Loucy (cell line): ENCODE measurements around the gene MCM9.

Experiments used
- H2AFZ ChIP-seq: fragments of 200-600 bp; sonication (generic); 2 replicates; pipeline ENCODE4 v1.6.0; 2016; ENCODE audit warnings: antibody characterized with exemption, mild to moderate bottlenecking, low read length, moderate library complexity
- H3F3A ChIP-seq: fragments of 200-600 bp; 2 replicates; pipeline ENCODE4 v1.6.0; 2016; ENCODE audit warnings: antibody characterized with exemption, low read depth, mild to moderate bottlenecking
- H3K27me3 ChIP-seq: fragments of 200-600 bp; sonication (generic); 2 replicates; pipeline ENCODE4 v1.6.1; 2014; ENCODE audit warnings: low read length, mild to moderate bottlenecking; ENCODE audit not compliant: insufficient read depth, poor library complexity, severe bottlenecking
- H3K36me3 ChIP-seq: fragments of 200-600 bp; sonication (generic); 2 replicates; pipeline ENCODE4 v1.6.1; 2016; ENCODE audit warnings: low read length; ENCODE audit not compliant: insufficient read depth
- H3K4me1 ChIP-seq: fragments of 200-600 bp; sonication (generic); 2 replicates; pipeline ENCODE4 v1.5.1; 2014; ENCODE audit warnings: low read length, mild to moderate bottlenecking; ENCODE audit not compliant: insufficient read depth, poor library complexity, severe bottlenecking
- H3K4me2 ChIP-seq: fragments of 200-600 bp; sonication (generic); 2 replicates; pipeline ENCODE4 v1.6.0; 2014; ENCODE audit warnings: antibody characterized with exemption, low read length, low read depth, mild to moderate bottlenecking; ENCODE audit not compliant: poor library complexity, severe bottlenecking
- H3K4me3 ChIP-seq: fragments of 200-600 bp; sonication (generic); 2 replicates; pipeline ENCODE4 v1.5.1; 2014; ENCODE audit warnings: low read length, mild to moderate bottlenecking, mixed read lengths; ENCODE audit not compliant: poor library complexity, severe bottlenecking
- H3K79me2 ChIP-seq: fragments of 200-600 bp; sonication (generic); 2 replicates; pipeline ENCODE4 v1.6.1; 2014; ENCODE audit warnings: low read length; ENCODE audit not compliant: insufficient read depth
- H3K9ac ChIP-seq: fragments of 200-600 bp; sonication (generic); 2 replicates; pipeline ENCODE4 v1.6.0; 2014; ENCODE audit warnings: mild to moderate bottlenecking, low read depth, low read length, moderate library complexity; ENCODE audit not compliant: poor library complexity, severe bottlenecking
- H3K9me2 ChIP-seq: fragments of 200-600 bp; sonication (generic); replicated peaks from 2 replicates; pipeline ENCODE4 v1.6.1; 2016; ENCODE audit warnings: low read depth, low read length, mixed read lengths
- H3K9me3 ChIP-seq: fragments of 200-600 bp; sonication (generic); 2 replicates; pipeline ENCODE4 v1.6.1; 2014; ENCODE audit warnings: mild to moderate bottlenecking, antibody characterized with exemption, low read length, low read depth; ENCODE audit not compliant: insufficient read depth
- H4K20me1 ChIP-seq: fragments of 200-600 bp; sonication (generic); 2 replicates; pipeline ENCODE4 v1.6.0; 2014; ENCODE audit warnings: antibody characterized with exemption, low read length, mild to moderate bottlenecking; ENCODE audit not compliant: insufficient read depth, poor library complexity, severe bottlenecking
- EZH2phosphoT487 ChIP-seq: fragments of 200-600 bp; IDR thresholded peaks from 2 replicates; pipeline ENCODE4 v1.6.1; 2018; ENCODE audit warnings: antibody characterized with exemption, mild to moderate bottlenecking, moderate library complexity, borderline replicate concordance
- TF ChIP-seq, protein P1 (sequence below): fragments of 200-600 bp; sonication (generic); conservative IDR thresholded peaks from 2 replicates; pipeline ENCODE4 v1.5.1; 2014; ENCODE audit warnings: mild to moderate bottlenecking, antibody characterized with exemption, low read length

Gene MCM9

DNA sequence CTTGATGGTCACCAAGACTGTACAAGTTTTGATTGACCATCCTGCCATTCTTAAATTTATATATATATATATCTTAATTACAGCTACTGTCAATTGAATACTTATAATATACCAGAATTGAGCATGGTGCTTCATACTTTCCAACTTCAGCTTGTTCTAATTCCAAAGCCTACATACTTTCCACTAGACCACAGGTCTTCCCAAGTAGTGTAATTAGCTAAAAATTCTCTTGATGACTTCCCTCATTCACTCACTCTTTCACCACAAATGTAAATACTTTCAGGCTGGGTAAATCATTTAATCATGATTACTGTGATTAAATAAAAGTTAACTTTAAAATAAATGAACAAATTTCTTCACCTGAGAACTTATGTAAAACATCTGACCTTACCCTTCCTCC lies 37.6 kb downstream of the MCM9 start:
- Histone ChIP-seq H3K36me3 (peaks cover 15% of the 10 kb centered on the region; the same call in 1 of the 2 replicates), H3K9ac (peak overlapping the region; percentile 98), H2AFZ (no peak overlapping the region), H4K20me1 (peaks cover 71% of the 10 kb centered on the region), H3K27me3 (peaks cover 6% of the 10 kb centered on the region), H3K4me3 (peak overlapping the region; percentile 99), H3K4me2 (peak overlapping the region; percentile 88), H3K9me2 (no peaks in the 10 kb centered on the region), H3K4me1 (peaks cover 64% of the 10 kb centered on the region), H3F3A (peaks cover 13% of the 10 kb centered on the region; the same call in 1 of the 2 replicates), H3K79me2 (peaks cover 88% of the 10 kb centered on the region), H3K9me3 (no peaks in the 10 kb centered on the region)
- TF ChIP-seq EZH2phosphoT487: no peak
- TF ChIP-seq, protein P1, sequence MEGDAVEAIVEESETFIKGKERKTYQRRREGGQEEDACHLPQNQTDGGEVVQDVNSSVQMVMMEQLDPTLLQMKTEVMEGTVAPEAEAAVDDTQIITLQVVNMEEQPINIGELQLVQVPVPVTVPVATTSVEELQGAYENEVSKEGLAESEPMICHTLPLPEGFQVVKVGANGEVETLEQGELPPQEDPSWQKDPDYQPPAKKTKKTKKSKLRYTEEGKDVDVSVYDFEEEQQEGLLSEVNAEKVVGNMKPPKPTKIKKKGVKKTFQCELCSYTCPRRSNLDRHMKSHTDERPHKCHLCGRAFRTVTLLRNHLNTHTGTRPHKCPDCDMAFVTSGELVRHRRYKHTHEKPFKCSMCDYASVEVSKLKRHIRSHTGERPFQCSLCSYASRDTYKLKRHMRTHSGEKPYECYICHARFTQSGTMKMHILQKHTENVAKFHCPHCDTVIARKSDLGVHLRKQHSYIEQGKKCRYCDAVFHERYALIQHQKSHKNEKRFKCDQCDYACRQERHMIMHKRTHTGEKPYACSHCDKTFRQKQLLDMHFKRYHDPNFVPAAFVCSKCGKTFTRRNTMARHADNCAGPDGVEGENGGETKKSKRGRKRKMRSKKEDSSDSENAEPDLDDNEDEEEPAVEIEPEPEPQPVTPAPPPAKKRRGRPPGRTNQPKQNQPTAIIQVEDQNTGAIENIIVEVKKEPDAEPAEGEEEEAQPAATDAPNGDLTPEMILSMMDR: no peak

- H3K4me3 ChIP-seq: peak overlapping the region; percentile 99
- peaks cover 88% of the 10 kb centered on the region for H3K79me2 ChIP-seq
- H3K27me3 ChIP-seq: peaks cover 6% of the 10 kb centered on the region
- no peaks in the 10 kb centered on the region for H3K9me2 ChIP-seq
- no peaks in the 10 kb centered on the region for H3K9me3 ChIP-seq
- peak overlapping the region; percentile 98 for H3K9ac ChIP-seq
- peaks cover 64% of the 10 kb centered on the region for H3K4me1 ChIP-seq
- peaks cover 62% of the 10 kb centered on the region for H4K20me1 ChIP-seq
- peaks cover 6% of the 10 kb centered on the region; the same call in 1 of the 2 replicates for H3K36me3 ChIP-seq
- peak overlapping the region; percentile 88 for H3K4me2 ChIP-seq
- peaks cover 13% of the 10 kb centered on the region; the same call in 1 of the 2 replicates for H3F3A ChIP-seq
- TF ChIP-seq, protein P1: peak; percentile 69
- TF ChIP-seq EZH2phosphoT487: no peak
- peak overlapping the region; percentile 68; the same call in 1 of the 2 replicates for H2AFZ ChIP-seq
Observed at GRCh38 chr6:118896339-118897136, 38.4 kb downstream of the MCM9 start.

- no peaks in the 10 kb centered on the region for H3K9me2 ChIP-seq
- peak overlapping the region; percentile 99 for H3K4me3 ChIP-seq
- H4K20me1 ChIP-seq: peaks cover 56% of the 10 kb centered on the region
- H3F3A ChIP-seq: peaks cover 13% of the 10 kb centered on the region; the same call in 1 of the 2 replicates
- TF ChIP-seq, protein P1: no peak
- TF ChIP-seq EZH2phosphoT487: no peak
- peaks cover 64% of the 10 kb centered on the region for H3K4me1 ChIP-seq
- H3K36me3 ChIP-seq: no peaks in the 10 kb centered on the region
- peak overlapping the region; percentile 88 for H3K4me2 ChIP-seq
- H3K27me3 ChIP-seq: peaks cover 6% of the 10 kb centered on the region
- H3K9ac ChIP-seq: peak overlapping the region; percentile 98
- no peak overlapping the region for H2AFZ ChIP-seq
- no peaks in the 10 kb centered on the region for H3K9me3 ChIP-seq
- peaks cover 88% of the 10 kb centered on the region for H3K79me2 ChIP-seq
Observed at GRCh38 chr6:118895859-118896258, 39.1 kb downstream of the MCM9 start.
